Measurements from ENCODE around the gene ULBP3. TPM values are rescaled to one million over a fixed set of nuclear protein-coding genes. Genes with fewer than 3 reads are reported as not detected.
"Not testable (repeated sequence)": the region's sequence is repeated elsewhere in the genome, so short reads cannot be mapped to it uniquely, and the experiment has no call there.

ULBP3 gene
- total RNA-seq, 1 donor = 11.2 TPM

GRCh38 chr6:150079604-150080003 is 10.7 kb upstream of the ULBP3 start:
- Histone ChIP-seq H2AFZ (ENCODE audit: low read length) (no peak overlapping the region), H3K4me1 (ENCODE audit: insufficient read depth, low read length) (no peaks in the 10 kb centered on the region), H3K27ac (ENCODE audit: low read depth, low read length) (no peak overlapping the region), H4K20me1 (ENCODE audit: insufficient read depth, low read length) (no peaks in the 10 kb centered on the region), H3K36me3 (ENCODE audit: insufficient read depth, low read length) (no peaks in the 10 kb centered on the region), H3K4me2 (ENCODE audit: insufficient read depth, low read length) (no peak overlapping the region), H3K79me2 (ENCODE audit: insufficient read depth, low read length) (no peaks in the 10 kb centered on the region), H3K9me3 (ENCODE audit: low read depth, low read length) (no peaks in the 10 kb centered on the region), H3K4me3 (ENCODE audit: insufficient read depth, low read length) (no peak overlapping the region), H3K27me3 (ENCODE audit: insufficient read depth, low read length) (peaks cover 18% of the 10 kb centered on the region)
- TF ChIP-seq, protein P1, sequence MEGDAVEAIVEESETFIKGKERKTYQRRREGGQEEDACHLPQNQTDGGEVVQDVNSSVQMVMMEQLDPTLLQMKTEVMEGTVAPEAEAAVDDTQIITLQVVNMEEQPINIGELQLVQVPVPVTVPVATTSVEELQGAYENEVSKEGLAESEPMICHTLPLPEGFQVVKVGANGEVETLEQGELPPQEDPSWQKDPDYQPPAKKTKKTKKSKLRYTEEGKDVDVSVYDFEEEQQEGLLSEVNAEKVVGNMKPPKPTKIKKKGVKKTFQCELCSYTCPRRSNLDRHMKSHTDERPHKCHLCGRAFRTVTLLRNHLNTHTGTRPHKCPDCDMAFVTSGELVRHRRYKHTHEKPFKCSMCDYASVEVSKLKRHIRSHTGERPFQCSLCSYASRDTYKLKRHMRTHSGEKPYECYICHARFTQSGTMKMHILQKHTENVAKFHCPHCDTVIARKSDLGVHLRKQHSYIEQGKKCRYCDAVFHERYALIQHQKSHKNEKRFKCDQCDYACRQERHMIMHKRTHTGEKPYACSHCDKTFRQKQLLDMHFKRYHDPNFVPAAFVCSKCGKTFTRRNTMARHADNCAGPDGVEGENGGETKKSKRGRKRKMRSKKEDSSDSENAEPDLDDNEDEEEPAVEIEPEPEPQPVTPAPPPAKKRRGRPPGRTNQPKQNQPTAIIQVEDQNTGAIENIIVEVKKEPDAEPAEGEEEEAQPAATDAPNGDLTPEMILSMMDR (IDR thresholded peaks at IDR 0.05; ENCODE audit: extremely low read depth, low read depth, low read length) = no peak
- DNase-seq (ENCODE audit: insufficient read length, low spot score, missing footprints) = no peak

GRCh38 chr6:150078788-150079187 is 9.9 kb upstream of the ULBP3 start:
- Histone ChIP-seq H3K27ac (ENCODE audit: low read depth, low read length) (no peak overlapping the region), H3K4me1 (ENCODE audit: insufficient read depth, low read length) (no peaks in the 10 kb centered on the region), H3K36me3 (ENCODE audit: insufficient read depth, low read length) (no peaks in the 10 kb centered on the region), H4K20me1 (ENCODE audit: insufficient read depth, low read length) (no peaks in the 10 kb centered on the region), H2AFZ (ENCODE audit: low read length) (no peak overlapping the region), H3K79me2 (ENCODE audit: insufficient read depth, low read length) (no peaks in the 10 kb centered on the region), H3K4me3 (ENCODE audit: insufficient read depth, low read length) (no peak overlapping the region), H3K9me3 (ENCODE audit: low read depth, low read length) (no peaks in the 10 kb centered on the region), H3K27me3 (ENCODE audit: insufficient read depth, low read length) (peaks cover 13% of the 10 kb centered on the region), H3K4me2 (ENCODE audit: insufficient read depth, low read length) (no peak overlapping the region)
- TF ChIP-seq, protein P1 (IDR thresholded peaks at IDR 0.05; ENCODE audit: extremely low read depth, low read depth, low read length) = no peak
- DNase-seq (ENCODE audit: insufficient read length, low spot score, missing footprints) = no peak

DNA sequence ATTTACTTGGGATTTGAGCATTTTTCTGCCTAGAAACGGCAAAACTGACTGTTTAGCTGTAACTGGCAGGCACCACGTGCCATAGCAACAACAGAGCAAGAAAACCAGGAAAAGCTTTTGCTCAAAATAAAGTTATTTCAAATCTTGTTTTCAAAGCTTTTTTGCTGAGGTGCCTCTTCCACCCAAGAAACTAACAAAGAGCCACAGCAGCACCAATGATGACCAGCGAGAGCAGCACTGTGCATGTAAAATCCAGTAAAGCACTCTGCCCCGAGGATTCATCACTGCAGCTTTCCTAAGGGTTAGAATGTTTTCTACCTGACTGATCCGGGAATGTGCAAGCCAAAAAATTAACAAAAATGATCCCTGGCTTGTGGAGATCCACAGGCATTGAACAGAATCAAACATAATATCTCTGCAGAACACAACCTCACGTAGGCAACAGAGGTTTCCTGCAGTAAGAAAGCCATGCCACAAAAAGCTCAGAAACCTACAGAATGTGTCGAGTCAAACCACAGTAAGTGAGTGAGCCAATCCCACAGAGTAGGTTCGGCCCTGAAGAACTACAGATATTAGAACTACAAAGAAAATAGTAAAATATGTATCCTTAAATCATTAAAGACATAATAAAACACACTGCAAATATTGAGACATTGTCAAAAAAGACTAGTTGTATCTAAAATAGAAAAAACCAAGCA is 7.4 kb upstream of the ULBP3 start:
- Histone ChIP-seq H3K36me3 (ENCODE audit: insufficient read depth, low read length) (no peaks in the 10 kb centered on the region), H3K79me2 (ENCODE audit: insufficient read depth, low read length) (no peaks in the 10 kb centered on the region), H2AFZ (ENCODE audit: low read length) (no peak overlapping the region), H3K4me3 (ENCODE audit: insufficient read depth, low read length) (no peak overlapping the region), H3K4me1 (ENCODE audit: insufficient read depth, low read length) (no peaks in the 10 kb centered on the region), H3K4me2 (ENCODE audit: insufficient read depth, low read length) (peak overlapping the region; percentile 35), H3K27ac (ENCODE audit: low read depth, low read length) (no peak overlapping the region), H4K20me1 (ENCODE audit: insufficient read depth, low read length) (no peaks in the 10 kb centered on the region), H3K27me3 (ENCODE audit: insufficient read depth, low read length) (peaks cover 10% of the 10 kb centered on the region), H3K9me3 (ENCODE audit: low read depth, low read length) (no peaks in the 10 kb centered on the region)
- TF ChIP-seq, protein P1 (IDR thresholded peaks at IDR 0.05; ENCODE audit: extremely low read depth, low read depth, low read length) = peak; percentile 32
- no peak for DNase-seq (ENCODE audit: insufficient read length, low spot score, missing footprints)

- TF ChIP-seq, protein P1 (IDR thresholded peaks at IDR 0.05; ENCODE audit: extremely low read depth, low read depth, low read length) = no peak
- Histone ChIP-seq H3K9me3 (ENCODE audit: low read depth, low read length) (no peaks in the 10 kb centered on the region), H3K27ac (ENCODE audit: low read depth, low read length) (no peak overlapping the region), H4K20me1 (ENCODE audit: insufficient read depth, low read length) (no peaks in the 10 kb centered on the region), H3K79me2 (ENCODE audit: insufficient read depth, low read length) (no peaks in the 10 kb centered on the region), H3K4me1 (ENCODE audit: insufficient read depth, low read length) (no peaks in the 10 kb centered on the region), H3K4me2 (ENCODE audit: insufficient read depth, low read length) (no peak overlapping the region), H3K36me3 (ENCODE audit: insufficient read depth, low read length) (no peaks in the 10 kb centered on the region), H2AFZ (ENCODE audit: low read length) (no peak overlapping the region), H3K4me3 (ENCODE audit: insufficient read depth, low read length) (no peak overlapping the region), H3K27me3 (ENCODE audit: insufficient read depth, low read length) (peaks cover 10% of the 10 kb centered on the region)
- DNase-seq (ENCODE audit: insufficient read length, low spot score, missing footprints) = no peak
Observed at GRCh38 chr6:150075034-150075421, 6.1 kb upstream of the ULBP3 start.

- not testable (repeated sequence) for H3K4me3 ChIP-seq (ENCODE audit: insufficient read depth, low read length); H2AFZ ChIP-seq (ENCODE audit: low read length); H3K27me3 ChIP-seq (ENCODE audit: insufficient read depth, low read length); H3K27ac ChIP-seq (ENCODE audit: low read depth, low read length); H3K79me2 ChIP-seq (ENCODE audit: insufficient read depth, low read length); DNase-seq (ENCODE audit: insufficient read length, low spot score, missing footprints); H3K4me1 ChIP-seq (ENCODE audit: insufficient read depth, low read length); H3K4me2 ChIP-seq (ENCODE audit: insufficient read depth, low read length); H3K36me3 ChIP-seq (ENCODE audit: insufficient read depth, low read length); H4K20me1 ChIP-seq (ENCODE audit: insufficient read depth, low read length); H3K9me3 ChIP-seq (ENCODE audit: low read depth, low read length)
Observed at GRCh38 chr6:150074396-150075033, 5.6 kb upstream of the ULBP3 start.
